Urinary bladder (tissue), 4 donors: ENCODE results near the gene MX1. TPM values are rescaled to one million over a fixed set of nuclear protein-coding genes. Genes with fewer than 3 reads are reported as not detected.
A peak's percentile ranks its signal among the peaks of the same experiment; 100 is the strongest.

Source experiments
- DNase-seq: peaks from one replicate; pipeline ENCODE4 v3.0.0-alpha.2; 2015; ENCODE audit errors: extremely low spot score
- H3K27ac ChIP-seq: one replicate; pipeline ENCODE4 v1.5.1; 2013; ENCODE audit warnings: low read depth, mild to moderate bottlenecking, moderate library complexity
- H3K36me3 ChIP-seq: one replicate; pipeline ENCODE4 v1.6.1; 2013; ENCODE audit warnings: mild to moderate bottlenecking, moderate library complexity; ENCODE audit not compliant: insufficient read depth
- H3K4me1 ChIP-seq: one replicate; pipeline ENCODE4 v1.6.1; 2013; ENCODE audit warnings: mild to moderate bottlenecking, moderate library complexity; ENCODE audit not compliant: insufficient read depth
- H3K4me3 ChIP-seq: one replicate; pipeline ENCODE4 v1.5.1; 2013; ENCODE audit warnings: low read depth, low read length
- WGBS: extraction: QIAGEN DNeasy Blood & Tissue Kit; methylation state at CpG from one replicate; pipeline ENCODE4 v1.1.7; 2013; 5-methylcytosine and 5-hydroxymethylcytosine counted together
- polyA plus RNA-seq: library from polyadenylated mRNA; stranded (reverse); fragments of 200-250 nt; gene quantifications from one replicate; pipeline ENCODE4 v1.2.3, GENCODE V29; 2013
- total RNA-seq: library from RNA; depleted of rRNA; stranded (reverse); fragments of >200 nt; gene quantifications from one replicate; pipeline ENCODE4 v1.2.3, GENCODE V29; 2014
- donor health status: healthy with polysubstance abuse.
- donor health status: healthy.

Gene MX1
- total and polyA plus RNA-seq, 2 donors: 20.4 to 51.2 TPM

GRCh38 chr21:41483973-41484372 is 57.9 kb downstream of the MX1 start:
- Histone ChIP-seq H3K4me1 (no peaks in the 10 kb centered on the region), H3K36me3 (no peaks in the 10 kb centered on the region), H3K4me3 (no peak overlapping the region), H3K27ac (no peak overlapping the region)
- 92% methylated on average over 4 of the region's 4 CpGs for WGBS
- no peak for DNase-seq

GRCh38 chr21:41487082-41487481 is 61.0 kb downstream of the MX1 start:
- Histone ChIP-seq H3K4me1 (no peaks in the 10 kb centered on the region), H3K27ac (no peak overlapping the region), H3K36me3 (no peaks in the 10 kb centered on the region), H3K4me3 (no peak overlapping the region)
- DNase-seq: no peak
- 87% methylated on average over 6 of the region's 6 CpGs for WGBS

- WGBS: 90% methylated on average over 14 of the region's 14 CpGs
- no peak overlapping the region for H3K4me3 ChIP-seq
- no peaks in the 10 kb centered on the region for H3K4me1 ChIP-seq
- no peak overlapping the region for H3K27ac ChIP-seq
- DNase-seq: no peak
- no peaks in the 10 kb centered on the region for H3K36me3 ChIP-seq
These were observed 62.0 kb downstream of the MX1 start for GRCh38 chr21:41488080-41488479.

GRCh38 chr21:41489329-41489728 is 63.3 kb downstream of the MX1 start:
- H3K4me3 ChIP-seq: no peak overlapping the region
- no peak overlapping the region for H3K27ac ChIP-seq
- no peak for DNase-seq
- no peaks in the 10 kb centered on the region for H3K4me1 ChIP-seq
- H3K36me3 ChIP-seq: no peaks in the 10 kb centered on the region
- WGBS: 85% methylated on average over 7 of the region's 7 CpGs

GRCh38 chr21:41490330-41490729 is 64.3 kb downstream of the MX1 start:
- no peak overlapping the region for H3K4me3 ChIP-seq
- 69% methylated on average over 4 of the region's 4 CpGs for WGBS
- H3K36me3 ChIP-seq: no peaks in the 10 kb centered on the region
- no peaks in the 10 kb centered on the region for H3K4me1 ChIP-seq
- DNase-seq: no peak
- no peak overlapping the region for H3K27ac ChIP-seq

- DNase-seq: no peak
- no peak overlapping the region for H3K27ac ChIP-seq
- H3K4me1 ChIP-seq: no peaks in the 10 kb centered on the region
- no peaks in the 10 kb centered on the region for H3K36me3 ChIP-seq
- WGBS: 56% methylated on average over 6 of the region's 6 CpGs
- no peak overlapping the region for H3K4me3 ChIP-seq
These were observed 65.4 kb downstream of the MX1 start for GRCh38 chr21:41491412-41491811.

- Histone ChIP-seq H3K36me3 (no peaks in the 10 kb centered on the region), H3K27ac (no peak overlapping the region), H3K4me3 (no peak overlapping the region), H3K4me1 (no peaks in the 10 kb centered on the region)
- WGBS: 92% methylated on average over 16 of the region's 16 CpGs
- no peak for DNase-seq
These were observed 68.2 kb downstream of the MX1 start for GRCh38 chr21:41494242-41494641.

- Histone ChIP-seq H3K36me3 (no peaks in the 10 kb centered on the region), H3K4me1 (no peaks in the 10 kb centered on the region), H3K27ac (no peak overlapping the region), H3K4me3 (no peak overlapping the region)
- no peak for DNase-seq
- WGBS: 87% methylated on average over 6 of the region's 6 CpGs
These were observed 71.0 kb downstream of the MX1 start for GRCh38 chr21:41497008-41497407.

GRCh38 chr21:41497788-41498187 is 71.7 kb downstream of the MX1 start:
- 73% methylated on average over 8 of the region's 8 CpGs for WGBS
- Histone ChIP-seq H3K36me3 (no peaks in the 10 kb centered on the region), H3K4me1 (no peaks in the 10 kb centered on the region), H3K27ac (no peak overlapping the region), H3K4me3 (no peak overlapping the region)
- no peak for DNase-seq

- H3K4me3 ChIP-seq: no peak overlapping the region
- WGBS: 78% methylated on average over 2 of the region's 2 CpGs
- no peaks in the 10 kb centered on the region for H3K4me1 ChIP-seq
- no peak for DNase-seq
- H3K36me3 ChIP-seq: no peaks in the 10 kb centered on the region
- H3K27ac ChIP-seq: no peak overlapping the region
These were observed 73.9 kb downstream of the MX1 start for GRCh38 chr21:41499920-41500319.

GRCh38 chr21:41500363-41500762 is 74.3 kb downstream of the MX1 start:
- no peaks in the 10 kb centered on the region for H3K36me3 ChIP-seq
- H3K4me1 ChIP-seq: no peaks in the 10 kb centered on the region
- no peak overlapping the region for H3K27ac ChIP-seq
- 78% methylated on average over 6 of the region's 6 CpGs for WGBS
- H3K4me3 ChIP-seq: no peak overlapping the region
- DNase-seq: peak; percentile 28

GRCh38 chr21:41500931-41501381 is 74.9 kb downstream of the MX1 start:
- Histone ChIP-seq H3K4me3 (no peak overlapping the region), H3K4me1 (no peaks in the 10 kb centered on the region), H3K36me3 (no peaks in the 10 kb centered on the region), H3K27ac (no peak overlapping the region)
- no peak for DNase-seq
- WGBS: 50% methylated on average over 9 of the region's 9 CpGs

GRCh38 chr21:41501919-41502318 is 75.9 kb downstream of the MX1 start:
- no peak overlapping the region for H3K27ac ChIP-seq
- H3K36me3 ChIP-seq: no peaks in the 10 kb centered on the region
- H3K4me3 ChIP-seq: no peak overlapping the region
- no peak for DNase-seq
- 80% methylated on average over 7 of the region's 7 CpGs for WGBS
- H3K4me1 ChIP-seq: no peaks in the 10 kb centered on the region

- Histone ChIP-seq H3K4me1 (no peaks in the 10 kb centered on the region), H3K27ac (no peak overlapping the region), H3K36me3 (no peaks in the 10 kb centered on the region), H3K4me3 (no peak overlapping the region)
- no peak for DNase-seq
- 72% methylated on average over 4 of the region's 4 CpGs for WGBS
These were observed 77.3 kb downstream of the MX1 start for GRCh38 chr21:41503331-41503730.

GRCh38 chr21:41504030-41504429 is 78.0 kb downstream of the MX1 start:
- 53% methylated on average over 5 of the region's 5 CpGs for WGBS
- H3K4me1 ChIP-seq: no peaks in the 10 kb centered on the region
- H3K36me3 ChIP-seq: no peaks in the 10 kb centered on the region
- H3K4me3 ChIP-seq: no peak overlapping the region
- no peak overlapping the region for H3K27ac ChIP-seq
- DNase-seq: no peak
